HL-60 (cell line): ENCODE data around the gene EXOSC10.

Source experiments
- POLR2AphosphoS5 ChIP-seq: IDR thresholded peaks from 2 replicates; pipeline ENCODE4 v1.6.1; 2012; ENCODE audit warnings: low read depth
- TF ChIP-seq, protein P1 (sequence below): IDR thresholded peaks from one replicate; pipeline ENCODE4 v1.5.1; 2011; ENCODE audit warnings: low read length, control low read depth, inconsistent platforms; ENCODE audit not compliant: insufficient read depth

DNA sequence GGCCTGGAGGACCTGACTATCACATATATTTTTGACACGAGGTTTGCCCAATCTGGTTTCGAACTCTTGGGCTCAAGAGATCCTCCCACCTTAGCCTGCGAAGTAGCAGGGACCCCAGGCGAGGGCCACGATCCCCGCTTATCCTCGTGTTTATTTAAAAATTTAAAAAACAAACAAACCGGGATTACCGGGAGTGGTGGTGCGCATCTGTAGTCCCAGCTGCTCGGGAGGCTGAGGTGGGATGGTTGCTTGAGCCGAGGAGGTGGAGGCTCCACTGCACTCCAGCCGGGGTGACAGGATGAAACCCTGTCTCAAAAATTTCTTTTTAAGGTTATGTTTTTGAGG, 452 bp upstream of the EXOSC10 start:
- no peak for TF ChIP-seq POLR2AphosphoS5
- TF ChIP-seq, protein P1, sequence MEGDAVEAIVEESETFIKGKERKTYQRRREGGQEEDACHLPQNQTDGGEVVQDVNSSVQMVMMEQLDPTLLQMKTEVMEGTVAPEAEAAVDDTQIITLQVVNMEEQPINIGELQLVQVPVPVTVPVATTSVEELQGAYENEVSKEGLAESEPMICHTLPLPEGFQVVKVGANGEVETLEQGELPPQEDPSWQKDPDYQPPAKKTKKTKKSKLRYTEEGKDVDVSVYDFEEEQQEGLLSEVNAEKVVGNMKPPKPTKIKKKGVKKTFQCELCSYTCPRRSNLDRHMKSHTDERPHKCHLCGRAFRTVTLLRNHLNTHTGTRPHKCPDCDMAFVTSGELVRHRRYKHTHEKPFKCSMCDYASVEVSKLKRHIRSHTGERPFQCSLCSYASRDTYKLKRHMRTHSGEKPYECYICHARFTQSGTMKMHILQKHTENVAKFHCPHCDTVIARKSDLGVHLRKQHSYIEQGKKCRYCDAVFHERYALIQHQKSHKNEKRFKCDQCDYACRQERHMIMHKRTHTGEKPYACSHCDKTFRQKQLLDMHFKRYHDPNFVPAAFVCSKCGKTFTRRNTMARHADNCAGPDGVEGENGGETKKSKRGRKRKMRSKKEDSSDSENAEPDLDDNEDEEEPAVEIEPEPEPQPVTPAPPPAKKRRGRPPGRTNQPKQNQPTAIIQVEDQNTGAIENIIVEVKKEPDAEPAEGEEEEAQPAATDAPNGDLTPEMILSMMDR = no peak
